C1 segment of cervical spinal cord (tissue), 14 donors: ENCODE results near the gene BRSK2.
"Not testable (repeated sequence)": the region's sequence is repeated elsewhere in the genome, so short reads cannot be mapped to it uniquely, and the experiment has no call there.

Source experiments
- DNase-seq, 14 donors: peaks; one replicate each; lab custom pipeline; 2025; lab: John Stamatoyannopoulos, UW

The BRSK2 gene

DNA sequence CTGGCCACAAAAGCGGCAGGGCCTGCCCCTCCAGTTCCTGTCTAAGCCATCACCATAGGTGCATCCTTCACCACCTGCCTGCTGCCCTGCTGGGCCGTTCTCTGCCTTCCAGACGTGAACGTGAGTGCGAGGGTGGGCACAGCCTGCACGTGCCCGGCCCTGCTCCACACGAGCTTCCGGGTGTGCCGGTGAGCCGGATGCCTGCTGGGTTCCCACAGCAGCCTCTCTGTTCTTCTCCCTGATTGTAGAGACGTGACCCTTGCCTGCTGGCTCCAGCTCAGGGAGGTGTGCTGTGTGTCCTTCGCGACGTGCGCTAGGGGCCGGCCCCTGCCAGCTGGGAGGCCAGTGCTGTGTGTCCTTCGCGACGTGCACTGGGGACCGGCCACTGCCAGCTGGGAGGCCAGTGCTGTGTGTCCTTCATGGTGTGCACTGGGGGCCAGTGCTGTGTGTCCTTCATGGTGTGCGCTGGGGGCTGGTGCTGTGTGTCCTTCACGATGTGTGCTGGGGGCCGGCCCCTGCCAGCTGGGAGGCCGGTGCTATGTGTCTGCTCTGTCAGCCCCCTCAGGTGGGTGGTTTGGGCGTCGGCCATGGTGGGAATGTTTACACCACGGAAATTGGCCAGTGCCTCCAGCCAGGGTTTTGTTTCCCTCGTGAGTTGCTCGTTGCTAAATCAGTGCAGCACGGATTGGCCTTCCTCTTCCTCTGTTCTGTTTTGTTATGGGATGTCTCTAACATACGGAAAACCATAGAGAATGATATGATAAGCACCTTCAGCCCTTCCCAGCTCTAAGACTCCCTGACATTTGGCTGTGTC lies 35.4 kb upstream of the BRSK2 start:
- no peak for DNase-seq

GRCh38 chr11:1356007-1356435 lies 33.7 kb upstream of the BRSK2 start:
- no peak for DNase-seq

DNA sequence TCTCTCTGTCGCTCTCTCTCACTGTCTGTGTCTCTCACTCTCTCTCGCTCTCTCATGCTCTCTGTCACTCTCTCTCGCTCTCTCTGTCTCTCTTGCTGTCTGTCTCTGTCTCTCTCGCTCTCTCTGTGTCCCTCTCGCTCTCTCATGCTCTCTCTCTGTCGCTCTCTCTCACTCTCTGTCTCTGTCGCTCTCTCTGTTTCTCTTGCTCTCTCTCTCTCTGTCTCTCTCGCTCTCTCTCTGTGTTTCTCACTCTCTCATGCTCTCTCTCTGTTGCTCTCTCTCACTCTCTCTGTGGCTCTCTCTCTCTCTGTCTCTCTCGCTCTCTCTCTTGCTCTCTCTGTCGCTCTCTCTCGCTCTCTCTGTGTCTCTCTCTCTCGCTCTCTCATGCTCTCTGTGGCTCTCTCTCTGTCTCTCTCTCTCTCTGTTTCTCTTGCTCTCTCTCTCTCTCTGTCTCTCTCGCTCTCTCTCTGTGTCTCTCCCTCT lies 33.2 kb upstream of the BRSK2 start:
- no peak for DNase-seq

GRCh38 chr11:1358286-1358685 lies 31.4 kb upstream of the BRSK2 start:
- DNase-seq: no peak

DNA sequence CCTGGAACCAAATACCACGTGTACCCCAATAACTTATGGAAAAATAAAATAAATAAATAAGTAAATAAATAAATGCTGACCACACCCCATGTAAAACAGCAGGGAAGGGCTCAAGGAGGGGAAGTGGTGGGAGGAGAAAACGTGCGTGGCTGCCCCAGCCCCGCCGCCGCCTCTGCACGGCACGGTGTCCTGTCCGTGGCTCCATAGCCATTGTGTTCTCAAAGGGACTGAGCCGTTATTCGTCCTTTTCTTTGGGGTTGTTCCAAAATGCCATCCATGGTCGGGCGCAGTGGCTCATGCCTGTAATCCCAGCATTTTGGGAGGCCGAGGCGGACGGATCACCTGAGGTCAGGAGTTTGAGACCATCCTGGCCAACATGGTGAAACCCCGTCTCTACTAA lies 30.8 kb upstream of the BRSK2 start:
- not testable (repeated sequence) for DNase-seq

DNA sequence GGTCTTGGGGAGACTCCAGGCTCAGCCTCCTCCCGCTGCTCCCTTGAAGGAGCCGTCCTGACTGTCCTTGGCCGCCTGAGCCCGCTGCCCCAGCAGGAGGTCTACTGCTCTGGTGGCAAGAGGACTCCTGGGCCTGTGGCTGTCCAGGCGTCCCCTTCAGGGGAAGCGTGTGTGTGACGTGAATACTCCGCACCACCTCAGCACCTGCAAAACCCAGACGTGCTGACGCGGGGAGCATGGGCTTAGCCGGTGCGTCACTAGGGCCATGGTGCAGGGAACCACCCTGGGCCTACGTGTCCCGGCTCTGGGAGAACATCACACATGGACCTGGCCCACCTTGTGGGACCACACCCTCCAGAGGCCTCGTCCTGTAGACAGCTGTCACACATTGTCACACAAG lies 30.2 kb upstream of the BRSK2 start:
- no peak for DNase-seq

DNA sequence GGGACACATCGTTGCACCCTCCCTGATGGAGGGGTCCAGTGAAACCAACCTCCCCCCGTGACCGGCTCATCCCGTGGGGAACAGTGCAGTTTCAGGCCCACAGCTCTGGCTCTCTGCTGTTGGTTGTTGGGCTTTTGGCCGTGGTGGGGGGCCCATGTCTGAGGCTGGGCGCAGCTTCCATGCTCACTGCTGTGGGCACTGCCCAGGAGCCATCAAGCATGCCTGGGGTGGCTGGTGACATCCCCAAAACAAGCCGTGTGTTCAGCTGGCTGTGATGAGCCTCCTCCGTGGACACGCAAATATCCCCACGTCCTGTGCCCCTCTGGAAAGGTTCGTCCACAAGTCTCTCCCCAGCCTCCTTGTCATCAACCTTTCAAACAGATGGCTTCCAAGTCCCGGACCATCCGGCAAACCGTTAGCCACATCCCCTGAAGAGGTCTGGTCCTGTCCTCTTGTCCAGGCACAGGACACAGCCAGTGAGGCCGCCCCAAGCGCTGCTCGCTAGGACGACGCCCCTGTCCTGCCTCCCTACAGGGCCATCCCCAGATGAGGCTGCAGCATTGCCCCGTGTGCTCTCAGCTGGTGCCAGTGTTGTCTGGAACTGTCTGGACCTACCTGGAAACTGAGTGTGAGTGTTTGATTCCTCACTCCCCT lies 29.4 kb upstream of the BRSK2 start:
- DNase-seq: no peak

DNA sequence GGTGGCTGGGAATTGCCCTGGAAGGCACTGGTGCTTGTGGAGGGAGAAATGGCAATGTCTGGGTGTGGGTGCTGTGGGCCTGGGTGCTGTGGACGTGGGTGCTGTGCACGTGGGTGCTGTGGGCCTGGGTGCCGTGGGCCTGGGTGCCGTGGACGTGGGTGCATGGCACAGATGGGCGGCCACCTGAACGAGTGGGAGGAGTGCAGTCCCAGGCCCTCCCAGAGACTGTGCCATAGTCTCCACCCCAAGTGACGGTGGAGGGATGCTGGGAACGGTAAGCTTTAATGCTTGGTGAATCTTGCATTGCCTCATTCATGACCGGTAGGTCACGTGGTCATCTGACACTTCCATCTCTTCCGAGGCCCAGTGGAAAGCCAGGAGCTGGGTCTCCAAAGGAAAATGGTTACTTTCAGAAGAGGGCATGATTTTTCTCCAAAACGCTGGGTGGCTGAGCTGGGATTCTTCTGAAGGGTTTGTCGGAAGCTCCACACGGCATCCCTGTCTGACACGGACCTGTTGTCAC lies 28.8 kb upstream of the BRSK2 start:
- DNase-seq: no peak

DNA sequence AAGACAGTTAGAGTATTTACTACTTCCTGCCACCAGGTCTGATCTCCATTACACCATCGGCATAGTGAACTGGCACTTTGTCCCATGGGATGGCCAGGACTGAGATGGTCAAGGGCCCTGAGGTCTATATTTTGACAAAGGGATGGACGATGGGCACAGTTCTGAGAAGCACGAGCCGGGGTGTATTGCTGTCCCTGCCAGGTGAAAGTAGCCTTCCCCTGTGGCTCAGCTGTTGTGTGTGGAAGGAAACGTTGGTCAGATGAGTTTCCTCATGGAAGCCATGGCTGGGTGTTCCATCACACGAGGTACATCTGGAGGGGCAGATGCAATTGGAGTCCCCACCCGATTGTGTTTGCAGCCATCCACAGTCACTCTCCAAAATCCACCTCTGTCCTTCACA lies 27.9 kb upstream of the BRSK2 start:
- DNase-seq: no peak

- DNase-seq: no peak
Observed at GRCh38 chr11:1367721-1368120, 22.0 kb upstream of the BRSK2 start.

DNA sequence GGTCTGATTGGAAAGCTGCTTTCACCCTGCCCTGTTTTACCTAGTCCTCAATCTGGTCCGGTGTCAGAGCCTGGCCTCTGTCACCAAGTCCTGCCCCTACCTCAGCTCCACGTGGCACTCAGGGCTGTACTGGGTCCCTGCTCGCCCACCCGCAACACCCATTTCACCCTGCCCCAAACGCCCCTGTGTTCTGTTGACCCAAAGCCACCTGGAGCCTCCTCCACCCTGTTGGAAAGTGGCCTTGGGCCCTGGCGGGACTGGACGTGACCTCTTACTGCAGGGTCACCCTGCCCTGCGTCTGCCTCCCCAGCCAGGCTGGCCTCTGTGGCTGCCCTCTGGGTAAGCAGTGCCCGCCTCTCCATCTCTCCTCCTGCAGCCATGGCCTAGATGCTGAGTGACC lies 21.5 kb upstream of the BRSK2 start:
- DNase-seq: no peak

DNA sequence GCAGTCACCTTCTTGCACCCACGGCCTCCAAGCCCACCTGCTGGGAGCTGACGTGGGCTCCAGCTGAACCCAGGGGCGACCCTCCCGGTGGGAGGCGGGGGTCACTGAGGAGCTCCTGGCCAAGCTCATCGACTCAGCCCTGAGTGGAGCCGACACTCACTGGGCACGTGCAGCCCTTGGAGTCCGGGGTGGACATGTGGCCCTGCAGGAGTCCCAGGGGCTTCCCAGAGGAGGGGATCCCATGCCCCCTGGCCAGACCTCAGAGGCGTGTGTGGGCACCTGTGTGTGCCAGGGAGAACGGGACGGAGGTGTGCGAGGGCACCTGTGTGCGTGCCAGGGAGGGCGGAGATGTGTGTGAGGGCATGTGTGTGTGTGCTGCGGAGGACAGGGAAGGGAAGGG lies 20.8 kb upstream of the BRSK2 start:
- no peak for DNase-seq

- DNase-seq: no peak
Observed at GRCh38 chr11:1369371-1370005, 20.2 kb upstream of the BRSK2 start.

GRCh38 chr11:1370186-1371025 lies 19.3 kb upstream of the BRSK2 start:
- no peak for DNase-seq

DNA sequence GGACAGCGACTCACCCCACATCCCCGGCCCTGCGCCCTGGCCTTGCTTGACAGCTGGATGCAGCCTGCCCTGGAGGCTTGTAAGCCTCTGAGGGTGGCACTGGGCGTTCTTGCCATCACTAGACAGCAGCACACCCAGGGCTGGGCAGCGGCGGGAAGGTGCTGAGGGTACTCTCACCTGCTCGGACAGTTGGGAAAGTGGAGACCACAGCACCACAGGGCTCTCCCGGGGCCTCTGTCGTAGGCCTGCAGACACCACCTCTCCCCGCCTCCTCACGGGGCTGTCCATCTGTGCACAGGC lies 18.8 kb upstream of the BRSK2 start:
- no peak for DNase-seq

DNA sequence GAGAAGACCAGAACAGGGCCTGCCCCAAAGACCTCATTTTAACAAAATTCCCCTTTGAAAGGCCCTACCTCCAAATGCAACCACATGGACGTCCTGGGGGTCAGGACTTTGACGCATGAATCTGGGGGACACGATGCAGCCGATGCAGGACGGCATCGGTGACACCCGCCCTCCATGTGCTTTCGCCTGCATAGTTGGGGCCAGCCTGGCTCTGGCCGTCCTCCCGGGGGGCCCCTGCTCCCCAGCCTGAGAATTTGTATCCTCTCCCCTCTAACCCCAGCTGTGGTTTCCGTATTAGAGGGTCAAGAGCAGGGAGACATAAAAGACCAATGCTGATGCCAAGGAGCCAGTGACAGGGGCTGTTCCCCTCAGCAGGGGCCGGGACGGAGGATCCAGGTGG lies 18.4 kb upstream of the BRSK2 start:
- DNase-seq: no peak

DNA sequence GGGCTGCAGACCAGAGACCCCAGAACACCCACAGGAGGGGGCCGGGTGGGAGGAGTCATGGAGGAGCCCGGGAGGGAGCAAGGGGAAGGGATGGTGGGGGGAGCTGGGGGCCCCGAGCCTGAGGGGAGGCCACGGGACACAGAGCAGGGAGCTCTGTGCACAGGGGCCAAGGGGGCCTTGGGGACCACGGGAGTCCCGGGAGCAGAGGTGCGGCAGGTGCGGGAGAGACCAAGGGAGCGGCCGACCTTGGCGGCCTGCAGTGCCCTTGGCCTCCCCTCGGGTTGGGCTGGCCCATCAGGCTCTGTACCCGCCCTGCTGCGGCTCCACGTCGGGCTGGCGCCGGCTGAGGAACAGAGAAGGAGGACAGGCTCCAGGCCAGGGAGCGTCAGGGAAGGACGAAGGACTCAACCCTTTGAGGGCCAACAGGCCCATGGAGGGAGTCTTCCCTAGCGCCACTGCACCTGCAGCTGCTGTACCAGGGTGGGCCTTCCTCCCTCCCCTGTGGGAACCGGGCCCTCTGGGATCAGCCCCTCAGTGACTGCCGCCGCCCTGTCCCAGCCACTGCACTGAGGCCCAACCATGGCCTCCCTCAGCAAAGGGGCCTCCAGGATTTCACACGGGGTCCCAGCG lies 17.8 kb upstream of the BRSK2 start:
- DNase-seq: no peak

- no peak for DNase-seq
Observed at GRCh38 chr11:1372660-1373059, 17.1 kb upstream of the BRSK2 start.

DNA sequence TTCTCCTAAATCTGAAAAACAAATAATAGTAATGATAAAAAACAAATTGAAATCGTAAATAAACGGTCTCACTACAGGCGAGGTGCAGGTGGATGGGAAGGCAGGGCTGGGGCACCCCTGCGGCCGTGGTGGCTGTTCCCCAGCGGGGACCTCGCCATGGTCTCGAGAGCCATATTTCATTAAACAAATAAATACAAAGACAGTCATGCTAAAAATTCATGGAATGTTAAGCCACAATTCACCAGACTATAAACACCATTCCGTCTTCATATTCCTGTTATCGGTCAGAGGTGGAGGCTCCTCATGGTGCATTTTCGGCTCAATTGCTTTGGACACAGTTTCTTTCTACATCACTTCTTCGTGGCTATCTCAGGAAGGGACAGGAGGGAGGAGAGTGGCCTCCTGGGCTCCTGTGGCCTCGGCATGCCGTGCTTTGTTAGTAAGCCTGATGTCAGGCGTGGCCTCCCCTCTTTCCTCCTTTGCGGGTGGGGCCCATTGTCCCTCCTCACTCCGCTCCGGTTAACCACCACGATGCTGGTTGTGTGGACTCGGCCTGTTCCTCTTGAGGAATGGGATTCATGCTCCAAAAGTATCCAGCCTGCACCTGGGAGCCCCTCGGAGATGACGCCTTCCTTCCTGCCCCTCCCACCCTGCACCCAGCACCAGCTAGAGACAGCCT lies 16.1 kb upstream of the BRSK2 start:
- no peak for DNase-seq

GRCh38 chr11:1375161-1375954 lies 14.4 kb upstream of the BRSK2 start:
- DNase-seq: no peak
